Measurements from ENCODE around the gene SSBP3. TPM values are rescaled to one million over a fixed set of nuclear protein-coding genes. Genes with fewer than 3 reads are reported as not detected.

The SSBP3 gene
- total RNA-seq, 1 experiment from 2014 or later = 42.1 TPM

DNA sequence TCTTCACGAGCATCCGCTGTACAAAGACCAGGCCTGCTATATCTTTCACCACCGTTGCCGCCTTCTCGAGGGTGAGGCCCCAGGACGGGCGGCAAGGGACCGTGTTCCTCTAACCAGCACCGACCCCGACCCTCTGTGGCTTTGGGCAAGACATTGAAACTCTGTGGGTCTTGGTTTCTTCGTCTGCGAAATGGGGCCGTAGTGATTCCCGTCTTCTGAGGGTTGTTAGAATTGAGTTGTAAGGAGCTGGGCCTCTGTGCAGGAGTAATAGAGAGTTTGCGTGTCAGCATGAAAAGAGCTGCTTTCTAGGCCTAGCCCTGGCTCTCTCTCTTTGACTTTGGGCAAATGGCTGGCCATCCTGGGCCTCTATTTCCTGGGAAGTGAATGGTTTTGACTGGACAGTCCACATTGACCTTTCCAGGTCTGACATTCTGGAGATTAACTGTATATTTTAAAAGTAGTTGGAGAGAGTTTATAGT is 205.6 kb downstream of the SSBP3 start:
- H3K36me3 ChIP-seq (ENCODE audit: control insufficient read depth, insufficient read depth, low read length) = no peaks in the 10 kb centered on the region
- DNase-seq = no peak
- Mint-ChIP-seq H3K4me3 (ENCODE audit: unreplicated experiment) (peak overlapping the region; percentile 90), H3K36me3 (ENCODE audit: insufficient read depth, unreplicated experiment) (peaks cover 11% of the 10 kb centered on the region), H3K9me3 (ENCODE audit: unreplicated experiment) (no peaks in the 10 kb centered on the region), H3K27me3 (ENCODE audit: insufficient read depth, unreplicated experiment) (no peaks in the 10 kb centered on the region), H3K27ac (ENCODE audit: unreplicated experiment) (peak overlapping the region; percentile 80), H3K4me1 (ENCODE audit: low read depth, unreplicated experiment) (peaks cover 8% of the 10 kb centered on the region)
- TSS peak; percentile 71 for BruUV-seq (replicated peaks)
- no peaks in the 10 kb centered on the region for H3K27me3 ChIP-seq (replicated peaks; ENCODE audit: control insufficient read depth, insufficient read depth, low read length)
- intact Hi-C loops (cut with micrococcal nuclease; ENCODE audit: unreplicated experiment) = no loop called here
- TF ChIP-seq CTCF (IDR thresholded peaks at IDR 0.05; ENCODE audit: insufficient read depth in 1 of 2, low read depth in 1 of 2, low read length in 1 of 2, severe bottlenecking in 1 of 2, unreplicated experiment in 1 of 2) = no peak
- ChIA-PET CTCF (interaction anchor here (1.1 to 1.4 kb wide), 2 partner anchors 79 to 289 kb away, joined by 3 to 8 read pairs; no protein-coding TSS in a partner anchor), POLR2A (interaction anchor here (0.6 to 1.0 kb wide), 3 partner anchors 64 to 206 kb away, joined by 4 to 6 read pairs (median 5); partner anchors contain the start of gene SSBP3)
- 0 out of 2 replicates have a peak, but pooled peaks cover 3% of the 10 kb centered on the region for H3K4me1 ChIP-seq
- no peaks in the 10 kb centered on the region for H3K9me3 ChIP-seq
- peak overlapping the region; percentile 78 for H3K4me3 ChIP-seq (ENCODE audit: low read depth, low read length)

GRCh38 chr1:54199765-54200518 is 206.3 kb downstream of the SSBP3 start, which contains the start of the genes CYB5RL and MRPL37:
TSS of gene CYB5RL (minus strand) at chr1:54200030. CDS start at chr1:54195616, 4,414 bp downstream.
TSS of gene MRPL37 (plus strand) at chr1:54200167. CDS start at chr1:54200244, 77 bp downstream.
- CTCF ChIA-PET = interaction anchor here (0.8 to 1.4 kb wide), 3 partner anchors 79 to 600 kb away, joined by 3 to 8 read pairs (median 3); no protein-coding TSS in a partner anchor

More at GRCh38 chr1:54199765-54200518, 206.3 kb downstream of the SSBP3 start, which contains the start of the genes CYB5RL and MRPL37:
- Mint-ChIP-seq H3K4me1 (ENCODE audit: low read depth, unreplicated experiment) (peaks cover 8% of the 10 kb centered on the region), H3K27ac (ENCODE audit: unreplicated experiment) (peak within 1 kb of the TSS; percentile 80), H3K9me3 (ENCODE audit: unreplicated experiment) (no peaks in the 10 kb centered on the region), H3K27me3 (ENCODE audit: insufficient read depth, unreplicated experiment) (no peaks in the 10 kb centered on the region), H3K4me3 (ENCODE audit: unreplicated experiment) (peak within 1 kb of the TSS; percentile 90), H3K36me3 (ENCODE audit: insufficient read depth, unreplicated experiment) (peaks cover 5% of the 10 kb centered on the region)
- H3K36me3 ChIP-seq (ENCODE audit: control insufficient read depth, insufficient read depth, low read length) = no peaks in the 10 kb centered on the region
- H3K4me3 ChIP-seq (ENCODE audit: low read depth, low read length) = peak within 1 kb of the TSS; percentile 78
- no peaks in the 10 kb centered on the region for H3K27me3 ChIP-seq (replicated peaks; ENCODE audit: control insufficient read depth, insufficient read depth, low read length)
- TF ChIP-seq CTCF (IDR thresholded peaks at IDR 0.05; ENCODE audit: insufficient read depth in 1 of 2, low read depth in 1 of 2, low read length in 1 of 2, severe bottlenecking in 1 of 2, unreplicated experiment in 1 of 2) = no peak
- H3K9me3 ChIP-seq = no peaks in the 10 kb centered on the region
- DNase-seq = peak; percentile 92 to 94
- BruUV-seq (replicated peaks) = no TSS peak
- intact Hi-C loops (cut with micrococcal nuclease; ENCODE audit: unreplicated experiment) = no loop called here
- H3K4me1 ChIP-seq = 0 out of 2 replicates have a peak, but pooled peaks cover 3% of the 10 kb centered on the region
- POLR2A ChIA-PET = interaction anchor here (0.6 to 1.0 kb wide), 4 partner anchors 63 to 300 kb away, joined by 3 to 6 read pairs (median 4); partner anchors contain the start of gene SSBP3
